ENCODE measurements around the gene SLC25A48.

GRCh38 chr5:135866016-135866415 lies 31.6 kb downstream of the SLC25A48 start:
- TF ChIP-seq CTCF (IDR thresholded peaks at IDR 0.05) (no peak), POLR2AphosphoS5 (IDR thresholded peaks at IDR 0.05; ENCODE audit: low read depth, low read length) (no peak), SIN3A (IDR thresholded peaks at IDR 0.05; ENCODE audit: borderline replicate concordance, insufficient read depth, low read depth, low read length) (no peak)
